ENCODE data around the gene PHF8. TPM values are rescaled to one million over a fixed set of nuclear protein-coding genes. Genes with fewer than 3 reads are reported as not detected.

Gene PHF8
- total and polyA plus RNA-seq, 11 donors, result 6.6 to 13.6 (median 9.7) TPM

DNA sequence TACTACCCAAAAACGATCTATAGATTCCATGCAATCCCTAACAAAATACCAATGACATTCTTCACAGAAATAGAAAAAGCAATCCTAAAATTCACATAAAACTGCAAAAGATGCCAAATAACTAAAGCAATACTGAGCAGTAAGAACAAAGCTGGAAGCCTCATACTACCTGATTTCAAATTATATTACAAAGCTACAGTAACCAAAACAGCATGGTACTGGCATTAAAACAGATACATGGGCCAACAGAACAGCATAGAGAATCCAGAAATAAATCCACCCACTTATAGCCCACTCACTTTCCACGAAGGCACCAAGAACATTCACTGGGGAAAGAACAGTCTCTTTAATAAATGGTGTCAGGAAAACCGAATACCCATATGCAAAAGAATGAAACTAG, 74.7 kb downstream of the PHF8 start:
- DNase-seq, result no peak
- Histone ChIP-seq H3K27me3 (no peaks in the 10 kb centered on the region), H3K36me3 (peaks cover 0 to 25% (median 10%) of the 10 kb centered on the region in 9 donors), H3K4me1 (no peaks in the 10 kb centered on the region), H3K4me3 (no peak overlapping the region), H3K27ac (no peak overlapping the region), H3K9me3 (peaks cover 0 to 14% (median 2%) of the 10 kb centered on the region in 12 donors)
- ATAC-seq, result no peak
- TF ChIP-seq, protein P1, sequence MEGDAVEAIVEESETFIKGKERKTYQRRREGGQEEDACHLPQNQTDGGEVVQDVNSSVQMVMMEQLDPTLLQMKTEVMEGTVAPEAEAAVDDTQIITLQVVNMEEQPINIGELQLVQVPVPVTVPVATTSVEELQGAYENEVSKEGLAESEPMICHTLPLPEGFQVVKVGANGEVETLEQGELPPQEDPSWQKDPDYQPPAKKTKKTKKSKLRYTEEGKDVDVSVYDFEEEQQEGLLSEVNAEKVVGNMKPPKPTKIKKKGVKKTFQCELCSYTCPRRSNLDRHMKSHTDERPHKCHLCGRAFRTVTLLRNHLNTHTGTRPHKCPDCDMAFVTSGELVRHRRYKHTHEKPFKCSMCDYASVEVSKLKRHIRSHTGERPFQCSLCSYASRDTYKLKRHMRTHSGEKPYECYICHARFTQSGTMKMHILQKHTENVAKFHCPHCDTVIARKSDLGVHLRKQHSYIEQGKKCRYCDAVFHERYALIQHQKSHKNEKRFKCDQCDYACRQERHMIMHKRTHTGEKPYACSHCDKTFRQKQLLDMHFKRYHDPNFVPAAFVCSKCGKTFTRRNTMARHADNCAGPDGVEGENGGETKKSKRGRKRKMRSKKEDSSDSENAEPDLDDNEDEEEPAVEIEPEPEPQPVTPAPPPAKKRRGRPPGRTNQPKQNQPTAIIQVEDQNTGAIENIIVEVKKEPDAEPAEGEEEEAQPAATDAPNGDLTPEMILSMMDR (IDR thresholded peaks at IDR 0.05), result no peak
- TF ChIP-seq POLR2A (IDR thresholded peaks at IDR 0.05), result no peak
- WGBS, 4 donors, result 72 to 98% (median 85%) methylated on average over 3 of the region's 3 CpGs
- intact Hi-C loops (cut with DNase I), result no loop called here

DNA sequence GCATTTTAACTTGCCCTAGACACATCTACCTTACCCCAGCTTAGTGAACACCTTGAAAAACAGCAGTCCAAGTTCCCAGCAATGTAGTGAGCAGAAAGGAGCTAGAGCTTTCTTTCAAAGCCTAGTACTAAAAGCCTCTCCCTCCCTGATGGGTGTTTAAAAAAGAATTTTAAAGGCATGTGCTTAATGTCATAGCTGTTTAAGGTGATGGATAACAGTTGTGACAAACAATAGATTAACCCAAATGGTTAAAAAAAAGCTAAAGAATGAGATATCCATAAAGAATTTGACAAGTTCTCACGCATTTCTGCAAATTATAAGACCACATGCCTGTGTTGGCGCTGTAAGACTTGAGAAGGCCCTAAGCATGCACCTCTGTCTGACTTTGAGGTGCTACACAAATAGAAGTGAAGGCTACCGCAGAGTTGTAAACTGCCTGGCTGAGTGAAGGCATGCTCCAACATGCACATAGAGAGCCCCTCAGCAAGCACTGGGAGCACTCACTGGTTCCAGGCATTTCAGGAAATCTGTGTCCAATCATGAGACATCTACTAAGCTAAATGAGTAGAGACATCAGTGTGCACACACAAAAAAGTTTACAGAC, 94.0 kb downstream of the PHF8 start:
- TF ChIP-seq, protein P1 (IDR thresholded peaks at IDR 0.05), result no peak
- TF ChIP-seq POLR2A (IDR thresholded peaks at IDR 0.05), result no peak

DNA sequence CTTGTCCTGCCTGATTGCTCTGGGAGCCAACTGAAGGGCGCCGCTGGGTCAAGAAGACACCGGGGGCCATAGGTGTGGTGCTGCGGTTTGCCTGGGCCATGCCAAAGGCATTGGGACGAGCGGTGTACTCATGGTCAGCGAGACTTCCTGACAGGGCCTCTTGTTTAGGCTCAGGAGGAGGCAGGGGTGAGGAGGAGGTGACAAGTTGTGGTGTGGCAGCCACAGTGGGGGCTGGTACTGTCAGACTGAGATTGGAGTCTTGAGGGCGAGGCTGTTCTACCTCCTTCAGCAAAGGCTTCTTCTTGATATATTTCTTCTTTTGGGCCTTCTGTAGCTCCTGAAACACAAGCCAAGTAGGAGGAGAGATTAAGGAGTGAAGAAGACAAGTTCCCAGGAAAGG, 104.1 kb downstream of the PHF8 start:
- no peak for TF ChIP-seq POLR2A (IDR thresholded peaks at IDR 0.05)
- TF ChIP-seq, protein P1 (IDR thresholded peaks at IDR 0.05), result no peak
- H3K4me3 ChIP-seq, result no peak overlapping the region
- H3K9me3 ChIP-seq, result no peaks in the 10 kb centered on the region
- H3K4me1 ChIP-seq, result no peaks in the 10 kb centered on the region
- intact Hi-C loops (cut with DNase I), result no loop called here
- DNase-seq (no peak), ATAC-seq (no peak)
- no peak overlapping the region for H3K27ac ChIP-seq
- peaks cover 0 to 71% (median 40%) of the 10 kb centered on the region in 9 donors for H3K36me3 ChIP-seq
- 78 to 97% (median 92%) methylated on average over 8 of the region's 8 CpGs for WGBS, 4 donors
- peaks cover 0 to 4% (median 0%) of the 10 kb centered on the region in 9 donors for H3K27me3 ChIP-seq

More for the DNA sequence above, 94.0 kb downstream of the PHF8 start:
- DNase-seq, result no peak
- no peaks in the 10 kb centered on the region for H3K9me3 ChIP-seq
- 70 to 96% (median 90%) methylated on average over 3 of the region's 3 CpGs for WGBS, 4 donors
- H3K36me3 ChIP-seq, result peaks cover 0 to 75% (median 26%) of the 10 kb centered on the region in 9 donors
- no peak overlapping the region for H3K27ac ChIP-seq
- intact Hi-C loops (cut with DNase I), result no loop called here
- no peaks in the 10 kb centered on the region for H3K27me3 ChIP-seq
- no peak overlapping the region for H3K4me3 ChIP-seq
- H3K4me1 ChIP-seq, result no peaks in the 10 kb centered on the region
- ATAC-seq, result no peak

DNA sequence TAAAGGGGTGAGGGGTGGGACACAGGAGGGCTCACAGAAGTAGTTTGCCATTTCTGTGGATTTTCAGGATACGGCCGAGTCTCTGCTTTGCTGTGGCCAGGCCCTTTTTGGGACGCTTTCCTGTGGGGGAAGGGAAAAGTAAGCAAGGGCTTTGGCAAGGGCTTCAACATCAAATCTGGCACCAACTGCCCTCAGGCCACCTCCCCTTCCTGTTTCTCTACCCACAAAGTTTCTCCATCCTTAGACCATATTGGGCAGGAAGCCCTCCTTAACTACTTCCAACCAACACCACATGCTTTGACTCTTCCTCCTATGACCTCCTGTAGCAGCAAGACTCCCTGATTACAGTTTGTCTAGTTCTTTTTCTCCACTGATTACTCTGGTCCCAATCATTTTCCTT, 105.1 kb downstream of the PHF8 start:
- DNase-seq (no peak), ATAC-seq (peak in 1 of 4 donors; percentile 43)
- intact Hi-C loops (cut with DNase I), result no loop called here
- peaks cover 0 to 4% (median 0%) of the 10 kb centered on the region in 9 donors for H3K27me3 ChIP-seq
- no peaks in the 10 kb centered on the region for H3K9me3 ChIP-seq
- 66 to 74% (median 73%) methylated on average over 3 of the region's 3 CpGs for WGBS, 4 donors
- no peaks in the 10 kb centered on the region for H3K4me1 ChIP-seq
- H3K36me3 ChIP-seq, result peaks cover 0 to 66% (median 37%) of the 10 kb centered on the region in 9 donors
- no peak for TF ChIP-seq POLR2A (IDR thresholded peaks at IDR 0.05)
- TF ChIP-seq, protein P1 (IDR thresholded peaks at IDR 0.05), result no peak
- H3K4me3 ChIP-seq, result no peak overlapping the region
- no peak overlapping the region for H3K27ac ChIP-seq

All from heart left ventricle (tissue), 16 donors.